HEK293 (cell line): ENCODE data around the gene SAE1.

Experiments used
- AEBP2 ChIP-seq: fragments of 450-650 bp; formaldehyde crosslinking; IDR thresholded peaks from 2 replicates; pipeline ENCODE4 v1.5.1; 2016; ENCODE audit warnings: missing biosample characterization, missing genetic modification characterization, borderline replicate concordance
- GFI1B ChIP-seq: fragments of 450-650 bp; formaldehyde crosslinking; IDR thresholded peaks from 2 replicates; pipeline ENCODE4 v1.5.1; 2016; ENCODE audit warnings: missing biosample characterization, missing genetic modification characterization
- GLI4 ChIP-seq: fragments of 450-650 bp; formaldehyde crosslinking; IDR thresholded peaks from 2 replicates; pipeline ENCODE4 v1.5.1; 2016; ENCODE audit warnings: missing biosample characterization, missing genetic modification characterization
- HIC1 ChIP-seq: fragments of 450-650 bp; formaldehyde crosslinking; IDR thresholded peaks from 2 replicates; pipeline ENCODE4 v1.5.1; 2016; ENCODE audit warnings: missing biosample characterization, missing genetic modification characterization
- HOXC10 ChIP-seq: sonication (generic); formaldehyde crosslinking; IDR thresholded peaks from 2 replicates; pipeline ENCODE4 v1.8.1; 2023; ENCODE audit warnings: mild to moderate bottlenecking, missing genetic modification reagents
- KLF7 ChIP-seq: fragments of 450-650 bp; formaldehyde crosslinking; IDR thresholded peaks from 2 replicates; pipeline ENCODE4 v1.5.1; 2016; ENCODE audit warnings: missing biosample characterization, missing genetic modification characterization, borderline replicate concordance
- KLF8 ChIP-seq: fragments of 450-650 bp; formaldehyde crosslinking; IDR thresholded peaks from 2 replicates; pipeline ENCODE4 v1.5.1; 2016; ENCODE audit warnings: missing biosample characterization, missing genetic modification characterization
- MYNN ChIP-seq: fragments of 450-650 bp; formaldehyde crosslinking; IDR thresholded peaks from 2 replicates; pipeline ENCODE4 v1.5.1; 2016; ENCODE audit warnings: missing biosample characterization, missing genetic modification characterization, borderline replicate concordance
- SCRT2 ChIP-seq: fragments of 450-650 bp; formaldehyde crosslinking; IDR thresholded peaks from 2 replicates; pipeline ENCODE4 v1.5.1; 2016; ENCODE audit warnings: missing biosample characterization, missing genetic modification characterization
- SETDB1 ChIP-seq: IDR thresholded peaks from one replicate; pipeline ENCODE4 v1.6.1; 2017; ENCODE audit warnings: mild to moderate bottlenecking, low read length, moderate library complexity, mixed read lengths; ENCODE audit not compliant: insufficient read length
- ZBTB48 ChIP-seq: fragments of 450-650 bp; formaldehyde crosslinking; IDR thresholded peaks from 2 replicates; pipeline ENCODE4 v1.5.1; 2016; ENCODE audit warnings: missing biosample characterization, missing genetic modification characterization
- ZFP3 ChIP-seq: fragments of 450-650 bp; formaldehyde crosslinking; IDR thresholded peaks from 2 replicates; pipeline ENCODE4 v1.5.1; 2016; ENCODE audit warnings: low read depth, missing biosample characterization, missing genetic modification characterization
- ZNF146 ChIP-seq: fragments of 450-650 bp; formaldehyde crosslinking; IDR thresholded peaks from 2 replicates; pipeline ENCODE4 v1.5.1; 2016; ENCODE audit warnings: missing biosample characterization, missing genetic modification characterization
- ZNF148 ChIP-seq: fragments of 450-650 bp; formaldehyde crosslinking; IDR thresholded peaks from 2 replicates; pipeline ENCODE4 v1.5.0; 2017; ENCODE audit warnings: missing biosample characterization, missing genetic modification characterization, borderline replicate concordance
- ZNF169 ChIP-seq: fragments of 450-650 bp; formaldehyde crosslinking; IDR thresholded peaks from 2 replicates; pipeline ENCODE4 v1.5.1; 2016; ENCODE audit warnings: missing biosample characterization, missing genetic modification characterization
- ZNF23 ChIP-seq: fragments of 450-650 bp; formaldehyde crosslinking; IDR thresholded peaks from 2 replicates; pipeline ENCODE4 v1.5.1; 2016; ENCODE audit warnings: missing biosample characterization, missing genetic modification characterization, borderline replicate concordance
- ZNF292 ChIP-seq: fragments of 450-650 bp; formaldehyde crosslinking; IDR thresholded peaks from 2 replicates; pipeline ENCODE4 v1.5.1; 2016; ENCODE audit warnings: low read depth, missing biosample characterization, missing genetic modification characterization, borderline replicate concordance
- ZNF324 ChIP-seq: fragments of 450-650 bp; formaldehyde crosslinking; IDR thresholded peaks from 2 replicates; pipeline ENCODE4 v1.5.1; 2016; ENCODE audit warnings: missing biosample characterization, missing genetic modification characterization
- ZNF335 ChIP-seq: fragments of 450-650 bp; formaldehyde crosslinking; conservative IDR thresholded peaks from 2 replicates; pipeline ENCODE4 v1.5.1; 2016; ENCODE audit warnings: missing biosample characterization, missing genetic modification characterization
- ZNF350 ChIP-seq: fragments of 450-650 bp; formaldehyde crosslinking; IDR thresholded peaks from 2 replicates; pipeline ENCODE4 v1.5.0; 2017; ENCODE audit warnings: missing biosample characterization, mild to moderate bottlenecking, missing genetic modification characterization
- ZNF366 ChIP-seq: fragments of 450-650 bp; formaldehyde crosslinking; conservative IDR thresholded peaks from 2 replicates; pipeline ENCODE4 v1.5.1; 2016; ENCODE audit warnings: missing biosample characterization, missing genetic modification characterization
- ZNF488 ChIP-seq: fragments of 450-650 bp; formaldehyde crosslinking; IDR thresholded peaks from 2 replicates; pipeline ENCODE4 v1.5.1; 2016; ENCODE audit warnings: missing biosample characterization, missing genetic modification characterization
- ZNF529 ChIP-seq: fragments of 450-650 bp; formaldehyde crosslinking; IDR thresholded peaks from 2 replicates; pipeline ENCODE4 v1.5.1; 2017; ENCODE audit warnings: missing genetic modification characterization, missing biosample characterization; ENCODE audit not compliant: insufficient replicate concordance
- ZNF544 ChIP-seq: fragments of 450-650 bp; formaldehyde crosslinking; IDR thresholded peaks from 2 replicates; pipeline ENCODE4 v1.5.0; 2017; ENCODE audit warnings: missing biosample characterization, missing genetic modification characterization
- ZNF548 ChIP-seq: fragments of 450-650 bp; formaldehyde crosslinking; IDR thresholded peaks from 2 replicates; pipeline ENCODE4 v1.5.1; 2016; ENCODE audit warnings: missing biosample characterization, missing genetic modification characterization
- ZNF555 ChIP-seq: fragments of 450-650 bp; formaldehyde crosslinking; conservative IDR thresholded peaks from 2 replicates; pipeline ENCODE4 v1.5.1; 2017; ENCODE audit warnings: missing biosample characterization, mild to moderate bottlenecking, missing genetic modification characterization, inconsistent platforms
- ZNF560 ChIP-seq: fragments of 450-650 bp; formaldehyde crosslinking; IDR thresholded peaks from 2 replicates; pipeline ENCODE4 v1.5.1; 2017; ENCODE audit warnings: missing biosample characterization, missing genetic modification characterization, borderline replicate concordance
- ZNF707 ChIP-seq: fragments of 450-650 bp; formaldehyde crosslinking; IDR thresholded peaks from 2 replicates; pipeline ENCODE4 v1.5.1; 2016; ENCODE audit warnings: missing biosample characterization, missing genetic modification characterization
- ZNF768 ChIP-seq: fragments of 450-650 bp; formaldehyde crosslinking; IDR thresholded peaks from 2 replicates; pipeline ENCODE4 v1.5.1; 2018; ENCODE audit warnings: missing biosample characterization, mild to moderate bottlenecking, missing genetic modification characterization
- ZNF843 ChIP-seq: fragments of 450-650 bp; formaldehyde crosslinking; IDR thresholded peaks from 2 replicates; pipeline ENCODE4 v1.5.1; 2016; ENCODE audit warnings: missing biosample characterization, missing genetic modification characterization
- ZSCAN16 ChIP-seq: fragments of 450-650 bp; formaldehyde crosslinking; IDR thresholded peaks from 2 replicates; pipeline ENCODE4 v1.5.1; 2016; ENCODE audit warnings: missing biosample characterization, missing genetic modification characterization
- ZSCAN18 ChIP-seq: fragments of 450-650 bp; formaldehyde crosslinking; IDR thresholded peaks from 2 replicates; pipeline ENCODE4 v1.5.1; 2016; ENCODE audit warnings: missing biosample characterization, missing genetic modification characterization

Gene SAE1

GRCh38 chr19:47130589-47131227 lies at the start of gene SAE1 (continued):
- TF ChIP-seq ZSCAN18 (tag by site-specific recombination), result no peak
- no peak for TF ChIP-seq ZNF169 (tag by site-specific recombination)
- no peak for TF ChIP-seq ZNF544 (tag by site-specific recombination)
- TF ChIP-seq KLF8 (tag by site-specific recombination), result peak; percentile 30
- peak; percentile 17; the same call in 1 of the 2 replicates for TF ChIP-seq ZNF843 (tag by site-specific recombination)
- no peak; the same call in 1 of the 2 replicates for TF ChIP-seq ZNF324 (tag by site-specific recombination)
- TF ChIP-seq ZNF350 (tag by site-specific recombination), result no peak
- no peak for TF ChIP-seq HIC1 (tag by site-specific recombination)
- peak; percentile 75 for TF ChIP-seq SETDB1
- TF ChIP-seq KLF7, result no peak
- TF ChIP-seq ZNF529 (tag by site-specific recombination), result no peak
- peak; percentile 81; the same call in 1 of the 2 replicates for TF ChIP-seq GFI1B (tag by site-specific recombination)
- TF ChIP-seq ZNF148 (tag by site-specific recombination), result no peak
- TF ChIP-seq ZNF292 (tag by site-specific recombination), result no peak
- no peak for TF ChIP-seq ZBTB48 (tag by site-specific recombination)
- TF ChIP-seq AEBP2, result no peak
- no peak for TF ChIP-seq ZNF23 (tag by site-specific recombination)
- TF ChIP-seq ZNF548 (tag by site-specific recombination), result no peak
- TF ChIP-seq ZNF707 (tag by site-specific recombination), result no peak
- TF ChIP-seq ZSCAN16 (tag by site-specific recombination), result no peak
- TF ChIP-seq MYNN (tag by site-specific recombination), result no peak
- peak; percentile 84 for TF ChIP-seq ZNF335
- no peak for TF ChIP-seq SCRT2
- TF ChIP-seq ZNF146, result no peak
- TF ChIP-seq ZNF768 (tag by site-specific recombination), result no peak
- no peak for TF ChIP-seq ZNF555 (tag by site-specific recombination)
- TF ChIP-seq ZFP3, result no peak
- peak; percentile 46; the same call in 1 of the 2 replicates for TF ChIP-seq ZNF366 (tag by site-specific recombination)
- no peak for TF ChIP-seq ZNF488 (tag by site-specific recombination)
- 0 out of 2 replicates have a peak, but pooled peaks have one; percentile 67 for TF ChIP-seq GLI4 (tag by site-specific recombination)
- no peak for TF ChIP-seq ZNF560 (tag by site-specific recombination)
- no peak for TF ChIP-seq HOXC10 (CRISPR knock-in tag)
